Measurements from ENCODE around the gene SLAMF6.
"Not testable (repeated sequence)": the region's sequence is repeated elsewhere in the genome, so short reads cannot be mapped to it uniquely, and the experiment has no call there.

DNA sequence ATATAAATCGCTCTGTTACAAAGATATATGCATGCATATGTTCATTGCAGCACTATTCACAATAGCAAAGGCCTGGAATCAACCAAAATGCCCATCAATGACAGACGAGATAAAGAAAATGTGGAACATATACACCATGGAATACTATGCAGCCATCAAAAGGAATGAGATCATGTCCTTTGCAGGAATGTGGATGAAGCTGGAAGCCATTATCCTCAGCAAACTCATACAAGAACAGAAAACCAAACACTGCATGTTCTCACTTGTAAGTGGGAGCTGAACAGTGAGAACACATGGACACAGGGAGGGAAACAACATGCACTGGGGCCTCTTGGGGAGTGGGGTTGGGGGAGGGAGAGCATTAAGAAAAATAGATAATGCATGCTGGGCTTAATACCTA is 5.5 kb downstream of the SLAMF6 start:
- TF ChIP-seq, protein P1, sequence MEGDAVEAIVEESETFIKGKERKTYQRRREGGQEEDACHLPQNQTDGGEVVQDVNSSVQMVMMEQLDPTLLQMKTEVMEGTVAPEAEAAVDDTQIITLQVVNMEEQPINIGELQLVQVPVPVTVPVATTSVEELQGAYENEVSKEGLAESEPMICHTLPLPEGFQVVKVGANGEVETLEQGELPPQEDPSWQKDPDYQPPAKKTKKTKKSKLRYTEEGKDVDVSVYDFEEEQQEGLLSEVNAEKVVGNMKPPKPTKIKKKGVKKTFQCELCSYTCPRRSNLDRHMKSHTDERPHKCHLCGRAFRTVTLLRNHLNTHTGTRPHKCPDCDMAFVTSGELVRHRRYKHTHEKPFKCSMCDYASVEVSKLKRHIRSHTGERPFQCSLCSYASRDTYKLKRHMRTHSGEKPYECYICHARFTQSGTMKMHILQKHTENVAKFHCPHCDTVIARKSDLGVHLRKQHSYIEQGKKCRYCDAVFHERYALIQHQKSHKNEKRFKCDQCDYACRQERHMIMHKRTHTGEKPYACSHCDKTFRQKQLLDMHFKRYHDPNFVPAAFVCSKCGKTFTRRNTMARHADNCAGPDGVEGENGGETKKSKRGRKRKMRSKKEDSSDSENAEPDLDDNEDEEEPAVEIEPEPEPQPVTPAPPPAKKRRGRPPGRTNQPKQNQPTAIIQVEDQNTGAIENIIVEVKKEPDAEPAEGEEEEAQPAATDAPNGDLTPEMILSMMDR (IDR thresholded peaks at IDR 0.05), result not testable (repeated sequence)
- TF ChIP-seq POLR2A (IDR thresholded peaks at IDR 0.05), result not testable (repeated sequence)
